H1 (cell line): Measurements from ENCODE around the gene OR9A2. TPM values are rescaled to one million over a fixed set of nuclear protein-coding genes. Genes with fewer than 3 reads are reported as not detected.

ENCODE experiments used
- CTCF ChIA-PET: fragments of 300-600 bp; sonication (Branson Sonifier 250); formaldehyde crosslinking; loops from one replicate; lab custom pipeline; 2021; ENCODE audit not compliant: partially characterized antibody; lab: Charles Lee
- POLR2A ChIA-PET: fragments of 300-600 bp; sonication (Branson Sonifier 250); formaldehyde crosslinking; loops from one replicate; lab custom pipeline; 2021; ENCODE audit warnings: inconsistent platforms; ENCODE audit not compliant: partially characterized antibody; lab: Charles Lee
- DNase-seq, 2 experiments: peaks; one replicate each; pipeline versions ENCODE4 v3.0.0 to v3.0.0-alpha.2; 2010 to 2022; ENCODE audit warnings: low spot score in 2 of 2, low read depth in 1 of 2, mixed read lengths in 1 of 2
- FAIRE-seq: peaks from 2 replicates; lab custom pipeline; 2011; peaks lifted over from hg19 to GRCh38; lab: Jason Lieb, UNC
- H2AFZ ChIP-seq: 2 replicates; pipeline ENCODE4 v1.8.1; 2012; ENCODE audit warnings: low read length, inconsistent platforms
- H2AK5ac ChIP-seq: 2 replicates; pipeline ENCODE4 v1.6.1; 2013; ENCODE audit warnings: low read depth, low read length
- H2BK120ac ChIP-seq: replicated peaks from 2 replicates; pipeline ENCODE3; 2013; ENCODE audit warnings: low read depth, low read length, inconsistent platforms
- H2BK12ac ChIP-seq: 2 replicates; pipeline ENCODE4 v1.6.1; 2013; ENCODE audit warnings: low read depth, low read length
- H2BK15ac ChIP-seq: 2 replicates; pipeline ENCODE4 v1.6.1; 2013; ENCODE audit warnings: low read length
- H2BK20ac ChIP-seq: 2 replicates; pipeline ENCODE4 v1.6.1; 2013; ENCODE audit warnings: low read length
- H2BK5ac ChIP-seq: 2 replicates; pipeline ENCODE4 v1.6.1; 2013; ENCODE audit warnings: low read depth, low read length
- H3K14ac ChIP-seq: 2 replicates; pipeline ENCODE4 v1.6.1; 2013; ENCODE audit warnings: inconsistent platforms; ENCODE audit not compliant: insufficient read length
- H3K18ac ChIP-seq: 2 replicates; pipeline ENCODE4 v1.6.1; 2013; ENCODE audit warnings: low read length; ENCODE audit errors: extremely low read depth
- H3K23ac ChIP-seq: 2 replicates; pipeline ENCODE4 v1.6.1; 2013; ENCODE audit warnings: inconsistent platforms; ENCODE audit not compliant: insufficient read length
- H3K23me2 ChIP-seq: 2 replicates; pipeline ENCODE4 v1.6.1; 2013; ENCODE audit warnings: low read depth, low read length
- H3K27ac ChIP-seq: 2 replicates; pipeline ENCODE4 v1.6.1; 2011; ENCODE audit warnings: low read depth, low read length, inconsistent platforms
- H3K27me3 ChIP-seq, 4 experiments: replicated peaks in 1 of 4; 1 replicate in 1 of 4; 2 replicates in 3 of 4; pipeline versions ENCODE4 v1.6.1 to v1.8.1; 2011 to 2013; ENCODE audit warnings: low read length in 3 of 4, mild to moderate bottlenecking in 3 of 4, inconsistent platforms in 2 of 4, mixed read lengths in 2 of 4, moderate library complexity in 1 of 4; ENCODE audit not compliant: control insufficient read depth in 3 of 4, insufficient read depth in 3 of 4; ENCODE audit errors: extremely low read depth in 1 of 4
- H3K36me3 ChIP-seq, 4 experiments: 2 replicates each; pipeline versions ENCODE4 v1.6.1 to v1.8.1; 2011 to 2013; ENCODE audit warnings: mild to moderate bottlenecking in 4 of 4, low read length in 3 of 4, moderate library complexity in 2 of 4, control low read depth in 1 of 4, inconsistent platforms in 1 of 4; ENCODE audit not compliant: insufficient read depth in 4 of 4, control insufficient read depth in 2 of 4
- H3K4ac ChIP-seq: replicated peaks from 2 replicates; pipeline ENCODE3; 2013; ENCODE audit warnings: low read length, low read depth, mixed read lengths, inconsistent platforms; ENCODE audit not compliant: insufficient read length
- H3K4me1 ChIP-seq, 4 experiments: replicated peaks in 1 of 4; 1 replicate in 1 of 4; 2 replicates in 3 of 4; pipeline versions ENCODE4 v1.6.1 to v1.8.1; 2011 to 2013; ENCODE audit warnings: low read length in 3 of 4, inconsistent platforms in 2 of 4, mixed read lengths in 1 of 4; ENCODE audit not compliant: insufficient read depth in 4 of 4, control insufficient read depth in 3 of 4
- H3K4me2 ChIP-seq, 2 experiments: 2 replicates each; pipeline versions ENCODE4 v1.6.1 to v1.8.1; 2011 to 2013; ENCODE audit warnings: low read depth in 2 of 2, low read length in 2 of 2, control low read depth in 1 of 2, inconsistent platforms in 1 of 2, mild to moderate bottlenecking in 1 of 2; ENCODE audit not compliant: insufficient read depth in 1 of 2
- H3K4me3 ChIP-seq, 4 experiments: fragments of 200-600, 300-600 bp in 1 of 4; sonication (generic), shearing (Covaris generic), sonication (Bioruptor Twin) in 1 of 4; 2 replicates each; pipeline versions ENCODE4 v1.5.1 to v1.8.1; 2011 to 2016; ENCODE audit warnings: low read length in 4 of 4, low read depth in 3 of 4, control low read depth in 2 of 4, inconsistent platforms in 2 of 4, mild to moderate bottlenecking in 2 of 4, mixed read lengths in 1 of 4, moderate library complexity in 1 of 4; ENCODE audit not compliant: insufficient read depth in 2 of 4; ENCODE audit errors: extremely low read depth in 1 of 4
- H3K56ac ChIP-seq: replicated peaks from 2 replicates; pipeline ENCODE3; 2013; ENCODE audit warnings: low read depth, mild to moderate bottlenecking, mixed read lengths, low read length, inconsistent platforms; ENCODE audit not compliant: insufficient read length
- H3K79me1 ChIP-seq: 2 replicates; pipeline ENCODE4 v1.6.1; 2013; ENCODE audit warnings: low read depth, low read length, control low read depth
- H3K79me2 ChIP-seq, 2 experiments: 2 replicates each; pipeline versions ENCODE4 v1.6.1 to v1.8.1; 2012 to 2013; ENCODE audit warnings: low read length in 2 of 2, mild to moderate bottlenecking in 2 of 2, inconsistent platforms in 1 of 2; ENCODE audit not compliant: insufficient read depth in 2 of 2, control insufficient read depth in 1 of 2
- H3K9ac ChIP-seq, 4 experiments: replicated peaks in 1 of 4; 1 replicate in 1 of 4; 2 replicates in 3 of 4; pipeline versions ENCODE4 v1.6.1 to v1.8.1; 2011 to 2013; ENCODE audit warnings: low read depth in 3 of 4, low read length in 3 of 4, control low read depth in 2 of 4, mild to moderate bottlenecking in 2 of 4, moderate library complexity in 2 of 4, inconsistent platforms in 1 of 4; ENCODE audit errors: extremely low read depth in 1 of 4
- H3K9me3 ChIP-seq, 2 experiments: 2 replicates each; pipeline versions ENCODE4 v1.6.1 to v1.8.1; 2012 to 2013; ENCODE audit warnings: mild to moderate bottlenecking in 2 of 2, moderate library complexity in 2 of 2, control low read depth in 1 of 2, inconsistent platforms in 1 of 2, low read depth in 1 of 2, low read length in 1 of 2, mixed read lengths in 1 of 2; ENCODE audit not compliant: insufficient read depth in 2 of 2
- H4K20me1 ChIP-seq, 2 experiments: replicated peaks in 1 of 2; 2 replicates each; pipeline versions ENCODE3 to v1.8.1; 2011 to 2013; ENCODE audit warnings: inconsistent platforms in 2 of 2, low read length in 2 of 2, mild to moderate bottlenecking in 1 of 2; ENCODE audit not compliant: insufficient read depth in 2 of 2, control insufficient read depth in 1 of 2
- H4K5ac ChIP-seq: 2 replicates; pipeline ENCODE4 v1.6.1; 2013; ENCODE audit warnings: low read length, low read depth, mixed read lengths, inconsistent platforms; ENCODE audit not compliant: insufficient read length
- H4K8ac ChIP-seq: 2 replicates; pipeline ENCODE4 v1.8.0; 2013; ENCODE audit warnings: mild to moderate bottlenecking, moderate library complexity, low read length, inconsistent platforms; ENCODE audit not compliant: insufficient read depth; ENCODE audit errors: extremely low read depth
- H4K91ac ChIP-seq: replicated peaks from 2 replicates; pipeline ENCODE3; 2013; ENCODE audit warnings: low read length, mixed read lengths, inconsistent platforms; ENCODE audit not compliant: insufficient read length
- CHD2 ChIP-seq: IDR thresholded peaks from 2 replicates; pipeline ENCODE4 v1.6.1; 2012; ENCODE audit warnings: low read length, improper control_type of control experiment
- WGBS, 2 experiments: shearing (Covaris generic) in 1 of 2; methylation state at CpG; one replicate each; pipeline versions ENCODE4 v1.1.6 to v1.1.7; 2013 to 2015; ENCODE audit warnings: low lambda C conversion rate in 2 of 2, mixed read lengths in 2 of 2, inconsistent platforms in 1 of 2, low coverage in 1 of 2, missing lambda C conversion rate in 1 of 2; ENCODE audit not compliant: insufficient replicate concordance in 2 of 2, insufficient coverage in 1 of 2, insufficient read length in 1 of 2; ENCODE audit errors: extremely low coverage in 1 of 2, missing lambda C conversion rate in 1 of 2; 5-methylcytosine and 5-hydroxymethylcytosine counted together
- long read RNA-seq, 2 experiments: library from RNA in 1 of 2; library from capped mRNA in 1 of 2; stranded (forward); transcript quantifications; one replicate each; pipeline ENCODE4 v2.0.0, GENCODE V29; 2021; ENCODE audit warnings: inconsistent platforms in 1 of 2
- polyA minus RNA-seq, 3 experiments: library from RNA; depleted of rRNA, polyadenylated mRNA; stranded (reverse); fragments of >200 nt; gene quantifications; 1 replicate in 2 of 3; 2 replicates in 1 of 3; pipeline ENCODE4 v1.2.3, GENCODE V29; 2011
- polyA plus RNA-seq, 7 experiments: library from polyadenylated mRNA; depleted of rRNA in 3 of 7; stranded (reverse) in 5 of 7; unstranded in 2 of 7; fragments of >200 nt in 5 of 7; fragments of 200-250 nt in 2 of 7; gene quantifications; 1 replicate in 5 of 7; 2 replicates in 1 of 7; 4 replicates in 1 of 7; pipeline versions ENCODE4 v1.2.1 to v1.2.3, GENCODE V29; 2011 to 2013; ENCODE audit warnings: missing spikeins in 2 of 7, mixed read lengths in 2 of 7
- total RNA-seq: library from RNA; stranded (reverse); fragmentation: NEBNext Ultra II Directional; extraction: Animal tissue kit (Norgen Biotek cat#: 25700); gene quantifications from 2 replicates; pipeline ENCODE4 v1.2.1, GENCODE V29; 2021

Gene OR9A2
- total RNA-seq (not detected in 2 replicates), polyA plus RNA-seq (2011; rRNA removed) (not detected in 2 replicates), polyA minus RNA-seq (2011; rRNA and poly(A)+ RNA removed) (0.25 and 0.76 TPM in 2 replicates)
- polyA plus RNA-seq (2011; cell fraction: cytosol; rRNA removed) = not detected
- polyA plus RNA-seq (2011; cell fraction: nucleus; rRNA removed) = 0.11 TPM
- polyA plus RNA-seq (2012, experiment 1 of 2) = not detected in 4 replicates
- not detected for polyA plus RNA-seq (2012, experiment 2 of 2)
- not detected for polyA plus RNA-seq (2013, experiment 1 of 2)
- polyA plus RNA-seq (2013, experiment 2 of 2) = not detected
- polyA minus RNA-seq (2011; cell fraction: cytosol; rRNA and poly(A)+ RNA removed) = not detected
- 2.8 TPM for polyA minus RNA-seq (2011; cell fraction: nucleus; rRNA and poly(A)+ RNA removed)
- long read RNA-seq, experiment 1 = 0 reads
- long read RNA-seq, experiment 2 = 0 reads

- Histone ChIP-seq H3K4me2 (no peak within 1 kb of the TSS), H3K79me2 (no peaks in the 10 kb centered on the region), H3K79me1 (no peaks in the 10 kb centered on the region), H2BK120ac (no peak within 1 kb of the TSS), H2BK12ac (no peak within 1 kb of the TSS), H2AFZ (no peak within 1 kb of the TSS), H3K9me3 (no peaks in the 10 kb centered on the region), H3K4me1 (no peaks in the 10 kb centered on the region), H4K8ac (no peak within 1 kb of the TSS), H3K14ac (no peak within 1 kb of the TSS), H2AK5ac (no peak within 1 kb of the TSS), H3K18ac (no peak within 1 kb of the TSS), H3K27me3 (no peaks in the 10 kb centered on the region), H3K4me3 (no peak within 1 kb of the TSS), H2BK20ac (no peak within 1 kb of the TSS), H4K20me1 (no peaks in the 10 kb centered on the region), H3K23ac (no peak within 1 kb of the TSS), H3K4ac (no peak within 1 kb of the TSS), H2BK15ac (no peak within 1 kb of the TSS), H4K91ac (no peak within 1 kb of the TSS), H3K23me2 (no peaks in the 10 kb centered on the region; the same call in 1 of the 2 replicates), H2BK5ac (no peak within 1 kb of the TSS), H3K27ac (no peak within 1 kb of the TSS), H4K5ac (no peak within 1 kb of the TSS), H3K36me3 (no peaks in the 10 kb centered on the region), H3K56ac (no peak within 1 kb of the TSS), H3K9ac (no peak within 1 kb of the TSS)
- DNase-seq = no peak
- no peak for FAIRE-seq
- CTCF ChIA-PET = interaction anchor here (2.4 kb wide), 1 partner anchor 24 kb away, joined by 13 read pairs; no protein-coding TSS in a partner anchor
- POLR2A ChIA-PET = no interaction called here
- WGBS, 2 experiments = 87% methylated on average over 1 of the region's 1 CpG; no CpG with 5 or more reads in 1 of the 2 experiments
- TF ChIP-seq CHD2 = no peak
These were observed at the start of gene OR9A2 for GRCh38 chr7:143027032-143027431. Gene OR9A2, minus strand, starts transcription at chr7:143027132. Its CDS starts 0 bp downstream, at chr7:143027132.
